Measurements from ENCODE around the gene TMPRSS7.
A peak's percentile ranks its signal among the peaks of the same experiment; 100 is the strongest.

The TMPRSS7 gene

DNA sequence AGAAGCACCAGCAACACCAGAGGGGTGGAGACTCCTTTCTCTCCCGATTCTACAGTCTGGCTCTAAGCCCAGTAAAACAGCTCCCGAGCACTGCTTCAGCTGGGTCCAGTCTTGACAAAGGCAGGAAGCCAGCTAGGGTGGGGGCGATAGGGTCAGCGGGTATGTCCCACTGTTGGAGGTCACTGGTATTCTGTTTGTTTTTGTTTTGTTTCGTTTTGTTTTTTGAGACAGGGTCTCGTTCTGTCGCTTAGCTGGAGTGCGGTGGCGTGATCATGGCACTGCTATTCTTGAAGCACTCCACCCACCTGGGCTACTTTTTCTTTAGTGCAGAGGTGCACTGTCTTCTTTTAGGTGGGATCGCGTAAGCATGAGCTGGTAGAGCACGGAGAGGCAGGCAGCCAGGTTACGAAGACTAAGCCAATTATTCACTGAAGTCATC, 82.2 kb downstream of the TMPRSS7 start:
- Histone ChIP-seq H4K20me1 (0 out of 22 replicates have a peak, but pooled peaks cover 0 to 3% (median 0%) of the 10 kb centered on the region in 11 experiments), H3K4me2 (peak overlapping the region; percentile 6 to 92 (median 83); a peak in 18 of 22 replicates), H3K4me1 (peaks cover 64 to 100% (median 92%) of the 10 kb centered on the region in 10 experiments), H3K4me3 (no peak overlapping the region), H3K27me3 (peaks cover 0 to 18% (median 0%) of the 10 kb centered on the region in 11 experiments; a peak in 4 of 22 replicates), H3K27ac (no peak overlapping the region; a peak in 1 of 22 replicates), H3K36me3 (peaks cover 0 to 2% (median 0%) of the 10 kb centered on the region in 11 experiments; a peak in 1 of 22 replicates), H3K9me3 (replicated peaks in 1 of 11) (no peaks in the 10 kb centered on the region), H3K9ac (no peak overlapping the region)
- no peak for TF ChIP-seq Cebpa-rat (IDR thresholded peaks at IDR 0.05)

GRCh38 chr3:112117415-112117814, 82.9 kb downstream of the TMPRSS7 start:
- Histone ChIP-seq H3K4me1 (peaks cover 67 to 100% (median 95%) of the 10 kb centered on the region in 10 experiments), H3K27me3 (peaks cover 0 to 18% (median 0%) of the 10 kb centered on the region in 11 experiments; a peak in 4 of 22 replicates), H3K9ac (no peak overlapping the region), H4K20me1 (0 out of 22 replicates have a peak, but pooled peaks cover 0 to 3% (median 0%) of the 10 kb centered on the region in 11 experiments), H3K9me3 (replicated peaks in 1 of 11) (no peaks in the 10 kb centered on the region), H3K4me3 (no peak overlapping the region), H3K4me2 (peak overlapping the region; percentile 59 to 92 (median 83); a peak in 21 of 22 replicates), H3K27ac (peak overlapping the region in 7 of 11 experiments; percentile 20 to 57 (median 41); a peak in 10 of 22 replicates), H3K36me3 (peaks cover 0 to 9% (median 0%) of the 10 kb centered on the region in 11 experiments; a peak in 3 of 22 replicates)
- no peak for TF ChIP-seq Cebpa-rat (IDR thresholded peaks at IDR 0.05)

- Histone ChIP-seq H3K4me3 (no peak overlapping the region), H3K4me1 (peaks cover 67 to 100% (median 98%) of the 10 kb centered on the region in 10 experiments), H3K27me3 (peaks cover 0 to 18% (median 0%) of the 10 kb centered on the region in 11 experiments; a peak in 4 of 22 replicates), H3K9ac (no peak overlapping the region), H3K27ac (peak overlapping the region in 7 of 11 experiments; percentile 20 to 57 (median 41); a peak in 12 of 22 replicates), H3K9me3 (replicated peaks in 1 of 11) (no peaks in the 10 kb centered on the region; a peak in 1 of 22 replicates), H4K20me1 (0 out of 22 replicates have a peak, but pooled peaks cover 0 to 3% (median 0%) of the 10 kb centered on the region in 11 experiments), H3K36me3 (peaks cover 0 to 14% (median 0%) of the 10 kb centered on the region in 11 experiments; a peak in 8 of 22 replicates), H3K4me2 (peak overlapping the region; percentile 69 to 93 (median 83); a peak in 20 of 22 replicates)
- TF ChIP-seq Cebpa-rat (IDR thresholded peaks at IDR 0.05), result no peak
Observed at GRCh38 chr3:112117841-112118571, 83.5 kb downstream of the TMPRSS7 start.

DNA sequence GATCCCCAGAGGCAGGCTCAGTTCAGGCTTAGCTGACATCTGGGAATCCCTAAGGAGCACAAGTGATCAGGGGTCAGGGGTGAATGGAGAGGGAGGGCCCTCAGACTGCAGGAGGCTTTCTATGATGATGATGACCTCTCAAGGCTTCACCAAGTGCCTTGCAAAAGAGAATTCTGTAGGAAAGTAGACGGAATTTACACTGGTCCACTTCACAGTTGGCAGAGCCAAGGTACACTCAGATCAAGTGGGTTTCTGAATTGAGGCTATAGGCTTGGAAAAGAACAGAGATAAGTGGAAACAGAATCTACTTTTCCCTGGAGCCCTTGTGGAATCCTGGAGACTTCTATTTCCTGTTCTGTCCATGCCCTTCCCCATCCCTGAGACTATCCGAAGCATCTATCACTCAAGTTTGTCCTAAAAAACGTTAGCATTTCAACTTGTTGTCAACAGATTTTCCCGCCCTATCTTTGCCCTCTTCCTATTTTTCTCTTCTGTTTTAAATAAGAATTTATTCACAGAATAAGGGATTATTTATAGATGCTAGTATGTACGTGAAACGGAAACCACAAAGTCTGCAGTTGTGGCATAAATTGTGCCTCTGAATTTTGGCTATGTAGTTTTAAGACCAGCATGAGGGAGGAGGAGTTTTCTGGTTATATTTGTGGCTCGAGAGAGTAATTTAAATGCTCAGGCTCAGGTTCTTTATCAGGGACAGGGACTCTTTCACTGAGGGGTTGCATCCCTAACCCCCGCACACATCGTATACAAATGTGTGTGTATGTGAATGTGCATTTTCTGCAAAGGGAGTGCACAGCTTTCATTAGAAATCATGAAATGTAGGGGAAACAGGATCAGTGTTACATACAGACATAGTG, 85.7 kb downstream of the TMPRSS7 start:
- H3K9ac ChIP-seq, result peak overlapping the region in 7 of 11 experiments; percentile 13 to 54 (median 30); a peak in 7 of 22 replicates
- peak overlapping the region in 8 of 11 experiments; percentile 51 to 67 (median 57); a peak in 16 of 22 replicates for H3K27ac ChIP-seq
- no peak for TF ChIP-seq Cebpa-rat (IDR thresholded peaks at IDR 0.05)
- H3K4me1 ChIP-seq, result peaks cover 67 to 100% (median 99%) of the 10 kb centered on the region in 10 experiments
- peaks cover 0 to 8% (median 0%) of the 10 kb centered on the region in 11 experiments; a peak in 3 of 22 replicates for H3K27me3 ChIP-seq
- H3K4me3 ChIP-seq, result peak overlapping the region in 5 of 10 experiments; percentile 9 to 41 (median 20); a peak in 7 of 20 replicates
- no peaks in the 10 kb centered on the region; a peak in 1 of 22 replicates for H3K9me3 ChIP-seq (replicated peaks in 1 of 11)
- H3K36me3 ChIP-seq, result peaks cover 0 to 27% (median 0%) of the 10 kb centered on the region in 11 experiments; a peak in 8 of 22 replicates
- peak overlapping the region; percentile 69 to 93 (median 83) for H3K4me2 ChIP-seq
- 0 out of 22 replicates have a peak, but pooled peaks cover 0 to 3% (median 0%) of the 10 kb centered on the region in 11 experiments for H4K20me1 ChIP-seq

- Histone ChIP-seq H3K9me3 (replicated peaks in 1 of 11) (no peaks in the 10 kb centered on the region; a peak in 1 of 22 replicates), H3K4me1 (peaks cover 69 to 100% (median 99%) of the 10 kb centered on the region in 10 experiments), H3K4me3 (no peak overlapping the region), H3K27me3 (peaks cover 0 to 5% (median 0%) of the 10 kb centered on the region in 11 experiments; a peak in 1 of 22 replicates), H3K27ac (peak overlapping the region in 1 of 11 experiments; percentile 4; a peak in 2 of 22 replicates), H3K9ac (no peak overlapping the region), H3K4me2 (peak overlapping the region; percentile 69 to 93 (median 83); a peak in 21 of 22 replicates), H4K20me1 (0 out of 22 replicates have a peak, but pooled peaks cover 0 to 3% (median 0%) of the 10 kb centered on the region in 11 experiments), H3K36me3 (peaks cover 0 to 27% (median 0%) of the 10 kb centered on the region in 11 experiments; a peak in 8 of 22 replicates)
- no peak for TF ChIP-seq Cebpa-rat (IDR thresholded peaks at IDR 0.05)
Observed at GRCh38 chr3:112121577-112122547, 87.3 kb downstream of the TMPRSS7 start.

DNA sequence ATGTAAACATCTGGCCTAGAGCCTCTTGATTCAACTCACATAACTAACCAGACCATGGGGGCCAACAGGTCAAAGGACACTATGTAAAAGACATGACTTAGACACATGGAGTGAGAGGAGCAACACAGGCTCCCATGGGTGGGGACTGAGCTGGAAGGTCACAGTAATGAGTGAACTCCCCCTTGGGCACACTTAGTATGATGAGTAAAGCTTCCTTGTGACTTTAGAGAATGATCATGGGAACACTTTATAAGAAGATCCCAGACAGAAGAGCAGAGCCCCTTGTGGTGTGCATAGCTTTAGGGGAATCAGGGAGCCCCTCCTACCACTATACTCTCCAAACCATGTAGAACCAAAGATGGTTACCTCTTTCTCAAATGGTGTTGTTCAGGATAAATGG, 88.3 kb downstream of the TMPRSS7 start:
- no peak for TF ChIP-seq Cebpa-rat (IDR thresholded peaks at IDR 0.05)
- peak overlapping the region in 1 of 11 experiments; percentile 21; a peak in 1 of 22 replicates for H3K27ac ChIP-seq
- 0 out of 22 replicates have a peak, but pooled peaks cover 0 to 3% (median 0%) of the 10 kb centered on the region in 11 experiments for H4K20me1 ChIP-seq
- H3K36me3 ChIP-seq, result peaks cover 0 to 27% (median 0%) of the 10 kb centered on the region in 11 experiments; a peak in 8 of 22 replicates
- H3K9me3 ChIP-seq (replicated peaks in 1 of 11), result no peaks in the 10 kb centered on the region; a peak in 1 of 22 replicates
- H3K9ac ChIP-seq, result no peak overlapping the region
- H3K27me3 ChIP-seq, result peaks cover 0 to 5% (median 0%) of the 10 kb centered on the region in 11 experiments; a peak in 1 of 22 replicates
- peak overlapping the region in 8 of 11 experiments; percentile 20 to 93 (median 84); a peak in 14 of 22 replicates for H3K4me2 ChIP-seq
- H3K4me3 ChIP-seq, result no peak overlapping the region
- H3K4me1 ChIP-seq, result peaks cover 70 to 100% (median 99%) of the 10 kb centered on the region in 10 experiments

DNA sequence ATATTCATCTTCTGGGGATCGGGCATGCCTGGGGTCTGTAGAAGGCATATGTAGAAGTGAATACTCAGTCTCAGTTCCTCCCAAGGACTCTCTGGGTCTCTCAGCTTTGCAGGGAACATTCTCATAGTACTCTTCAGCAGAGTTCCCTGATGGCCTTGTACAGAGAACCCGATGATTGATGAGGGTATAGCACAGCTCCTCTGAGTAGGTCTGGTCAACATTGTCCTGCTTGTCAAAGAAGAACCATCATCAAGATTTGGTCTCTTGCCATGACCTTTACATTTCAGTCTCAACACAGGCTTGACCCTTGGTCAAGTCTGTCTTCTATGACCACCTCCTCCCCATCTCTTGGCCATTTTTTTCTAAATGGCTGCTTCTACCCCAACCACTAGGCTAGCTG, 89.0 kb downstream of the TMPRSS7 start:
- peak overlapping the region in 8 of 11 experiments; percentile 20 to 93 (median 84); a peak in 15 of 22 replicates for H3K4me2 ChIP-seq
- H3K4me3 ChIP-seq, result no peak overlapping the region

More for the DNA sequence above, 89.0 kb downstream of the TMPRSS7 start:
- TF ChIP-seq Cebpa-rat (IDR thresholded peaks at IDR 0.05), result no peak
- Histone ChIP-seq H3K36me3 (peaks cover 0 to 33% (median 0%) of the 10 kb centered on the region in 11 experiments; a peak in 8 of 22 replicates), H3K27me3 (peaks cover 0 to 5% (median 0%) of the 10 kb centered on the region in 11 experiments; a peak in 1 of 22 replicates), H3K9me3 (replicated peaks in 1 of 11) (no peaks in the 10 kb centered on the region; a peak in 1 of 22 replicates), H4K20me1 (no peaks in the 10 kb centered on the region), H3K9ac (no peak overlapping the region), H3K27ac (no peak overlapping the region; a peak in 1 of 22 replicates), H3K4me1 (peaks cover 70 to 100% (median 100%) of the 10 kb centered on the region in 10 experiments)

Measured in BLaER1 treated with 17β-estradiol and CSF1 and Interleukin-3, amounts not matched to agents 10 nM and 100 nM (cell line).